GM12875 (cell line): ENCODE results near the gene GPANK1.

Experiments used
- H3K4me3 ChIP-seq: one replicate; pipeline ENCODE4 v1.5.1; 2011; ENCODE audit warnings: low read depth, low read length, control low read depth
- CTCF ChIP-seq: IDR thresholded peaks from 2 replicates; pipeline ENCODE4 v1.5.1; 2011; ENCODE audit warnings: low read depth, mild to moderate bottlenecking, control low read depth, inconsistent platforms, low read length, moderate library complexity, borderline replicate concordance; ENCODE audit not compliant: insufficient read depth

GPANK1 gene

DNA sequence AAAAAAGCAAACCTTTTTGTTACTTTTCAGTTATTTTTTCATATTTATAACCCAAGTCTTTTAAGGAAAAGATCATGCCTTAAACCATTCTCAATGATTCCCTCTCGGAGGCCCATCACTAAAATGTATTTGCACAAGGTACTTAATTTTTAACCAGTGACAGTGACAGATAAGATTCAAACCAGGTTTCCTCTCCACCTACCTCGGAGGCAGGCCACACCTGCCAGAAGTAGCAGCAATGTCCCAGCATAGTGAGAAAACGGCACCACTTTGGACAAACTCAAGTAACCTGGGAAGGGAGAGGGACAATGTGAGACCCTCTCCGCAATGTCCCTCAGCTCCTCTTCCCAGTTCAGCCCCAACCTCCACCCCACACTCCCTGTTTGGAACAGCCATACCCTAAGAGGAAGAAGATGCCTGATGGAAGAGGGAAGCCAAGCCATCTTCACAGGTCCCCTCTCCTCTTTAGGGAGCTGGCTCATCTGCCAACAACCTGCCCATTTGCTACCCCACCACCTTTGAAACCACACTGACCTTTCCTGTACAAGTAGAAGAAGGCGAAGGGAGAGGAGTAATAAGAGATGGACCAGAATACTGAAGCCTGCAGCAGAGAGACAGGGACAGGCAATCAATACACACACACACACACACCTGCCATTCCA lies 36.1 kb upstream of the GPANK1 start:
- no peak for TF ChIP-seq CTCF
- no peak overlapping the region for H3K4me3 ChIP-seq

- no peak for TF ChIP-seq CTCF
- H3K4me3 ChIP-seq, result no peak overlapping the region
Observed at GRCh38 chr6:31697555-31697954, 32.8 kb upstream of the GPANK1 start.

GRCh38 chr6:31693535-31693934 lies 28.7 kb upstream of the GPANK1 start:
- no peak for TF ChIP-seq CTCF
- no peak overlapping the region for H3K4me3 ChIP-seq

DNA sequence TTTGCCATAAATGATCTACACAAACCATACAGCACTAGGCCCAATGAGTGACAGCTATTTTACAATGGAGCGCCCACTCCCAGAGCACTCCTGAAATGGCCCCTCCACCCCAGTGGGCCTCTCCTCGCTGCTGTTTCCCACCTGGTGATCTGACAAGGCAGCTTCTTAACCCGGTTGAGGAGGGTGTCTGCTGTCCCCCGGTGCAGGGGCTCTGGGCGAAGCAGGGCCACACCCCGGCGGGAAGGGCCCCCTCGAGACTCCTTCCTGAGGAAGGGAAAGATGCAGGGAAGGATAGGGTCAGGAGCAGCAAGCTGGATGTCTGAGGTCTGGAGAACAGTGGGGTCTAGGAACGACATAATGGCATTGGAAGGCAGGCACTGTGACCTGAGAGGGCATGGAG lies 28.1 kb upstream of the GPANK1 start:
- TF ChIP-seq CTCF, result no peak
- no peak overlapping the region for H3K4me3 ChIP-seq

DNA sequence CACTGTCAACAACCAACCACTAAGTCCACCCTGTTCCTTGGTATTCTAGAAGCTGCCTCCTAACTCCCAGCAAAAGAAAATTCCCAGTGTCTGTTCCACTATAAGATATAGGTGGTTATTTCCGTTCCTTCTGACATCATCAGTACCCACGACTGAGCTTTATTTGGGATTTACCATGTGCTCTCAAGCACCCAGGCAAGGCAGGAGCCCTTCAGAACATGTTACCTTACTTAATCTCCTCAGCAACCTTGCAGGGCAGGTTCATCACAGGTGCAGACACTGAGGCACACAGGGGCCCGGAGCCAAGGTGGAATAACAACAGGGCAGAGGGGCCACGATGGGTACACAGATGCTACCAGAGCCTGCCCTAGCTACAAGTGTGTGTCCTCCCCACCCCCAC lies 27.6 kb upstream of the GPANK1 start:
- H3K4me3 ChIP-seq, result no peak overlapping the region
- no peak for TF ChIP-seq CTCF

DNA sequence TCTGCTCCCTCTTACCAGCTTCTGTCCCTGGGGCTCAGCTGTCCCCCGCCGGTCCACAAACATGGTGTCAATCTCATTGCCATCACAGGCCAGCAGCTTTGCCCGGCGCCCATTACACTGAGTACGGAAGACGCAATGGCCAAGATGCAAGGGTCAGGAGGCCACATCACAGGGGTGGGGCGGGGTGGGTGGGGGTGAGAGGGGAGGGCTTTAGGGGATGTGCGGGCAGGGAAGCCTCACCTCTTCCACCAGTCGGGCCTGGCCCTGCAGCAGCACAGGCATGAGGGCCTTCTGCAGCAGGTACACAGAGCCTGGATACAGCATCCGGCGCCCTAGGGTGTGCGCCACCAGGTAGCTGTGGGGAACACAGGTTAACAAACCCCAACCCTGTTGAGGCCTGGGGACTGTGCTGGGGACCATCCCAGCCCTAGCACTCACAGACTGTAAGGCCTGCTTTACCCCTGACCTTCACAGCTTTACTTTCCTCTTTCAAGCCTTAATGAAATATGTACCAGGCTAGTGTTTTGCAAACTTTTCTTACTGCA lies 26.8 kb upstream of the GPANK1 start:
- TF ChIP-seq CTCF, result no peak
- no peak overlapping the region for H3K4me3 ChIP-seq

DNA sequence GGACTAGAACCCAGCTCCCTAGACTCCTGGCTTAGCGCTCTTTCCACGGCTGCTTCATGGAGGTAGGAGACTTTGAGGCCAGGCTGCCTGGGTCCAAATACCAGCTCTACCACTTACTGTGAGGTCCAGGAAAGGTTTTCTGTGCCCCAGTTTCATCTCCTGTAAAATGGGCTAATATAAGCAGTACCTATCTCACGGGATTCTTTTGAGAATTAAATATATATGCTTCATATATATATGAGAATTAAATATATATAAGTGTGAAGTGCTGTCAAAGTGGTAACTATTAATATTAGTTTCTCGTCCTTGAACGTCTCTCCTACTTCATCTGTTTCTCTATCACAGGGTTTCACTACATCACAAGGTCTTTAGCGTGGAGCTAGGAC lies 26.3 kb upstream of the GPANK1 start:
- no peak overlapping the region for H3K4me3 ChIP-seq
- TF ChIP-seq CTCF, result no peak
